GM19455 (cell line): ENCODE data around the gene NT5C3B.

ENCODE experiments used
- ATAC-seq: cut with Tn5 transposase; IDR thresholded peaks from one replicate; pipeline ENCODE4 v1.9.1; 2021; ENCODE audit not compliant: unreplicated experiment

Gene NT5C3B

GRCh38 chr17:41811549-41812380 is 24.3 kb downstream of the NT5C3B start, which contains the start of gene P3H4:
Gene P3H4 (minus strand): TSS chr17:41811949. CDS start chr17:41811915, 34 bp downstream.
- ATAC-seq: peak; percentile 59

GRCh38 chr17:41810659-41811548 is 25.1 kb downstream of the NT5C3B start:
- no peak for ATAC-seq

- ATAC-seq: no peak
Measured at GRCh38 chr17:41806685-41807445, 29.2 kb downstream of the NT5C3B start.

GRCh38 chr17:41803049-41804020 is 32.7 kb downstream of the NT5C3B start:
- ATAC-seq: no peak

- ATAC-seq: no peak
Measured at GRCh38 chr17:41801374-41802271, 34.4 kb downstream of the NT5C3B start.

- no peak for ATAC-seq
Measured at GRCh38 chr17:41800601-41801373, 35.2 kb downstream of the NT5C3B start.

GRCh38 chr17:41799366-41799765 is 36.7 kb downstream of the NT5C3B start:
- no peak for ATAC-seq

- ATAC-seq: no peak
Measured at GRCh38 chr17:41797377-41797776, 38.7 kb downstream of the NT5C3B start.

- no peak for ATAC-seq
Measured at GRCh38 chr17:41796121-41796895, 39.7 kb downstream of the NT5C3B start.

- no peak for ATAC-seq
Measured at GRCh38 chr17:41794540-41794975, 41.5 kb downstream of the NT5C3B start.

- no peak for ATAC-seq
Measured at GRCh38 chr17:41793784-41794539, 42.1 kb downstream of the NT5C3B start.

GRCh38 chr17:41792845-41793783 is 42.9 kb downstream of the NT5C3B start:
- no peak for ATAC-seq

GRCh38 chr17:41787021-41787418 is 49.0 kb downstream of the NT5C3B start:
- ATAC-seq: no peak

GRCh38 chr17:41786227-41787020 is 49.6 kb downstream of the NT5C3B start, which contains the start of gene JUP:
Gene JUP (minus strand): TSS chr17:41786711. CDS start chr17:41771854, 14,857 bp downstream.
- peak; percentile 74 for ATAC-seq

- ATAC-seq: no peak
Measured at GRCh38 chr17:41785859-41786226, 50.2 kb downstream of the NT5C3B start.
